ENCODE measurements around the gene HNRNPU.

GRCh38 chr1:244913806-244914205 lies 49.5 kb upstream of the HNRNPU start:
- TF ChIP-seq CTCF (IDR thresholded peaks at IDR 0.05; ENCODE audit: poor library complexity) = no peak
- TF ChIP-seq EZH2phosphoT487 (IDR thresholded peaks at IDR 0.05; ENCODE audit: low read depth, severe bottlenecking, unreplicated experiment) = no peak
- no peak for TF ChIP-seq EZH2 (IDR thresholded peaks at IDR 0.05; ENCODE audit: borderline replicate concordance)
